ENCODE results near the gene TXNDC17.
"Not testable (repeated sequence)": the region's sequence is repeated elsewhere in the genome, so short reads cannot be mapped to it uniquely, and the experiment has no call there.

Gene TXNDC17

GRCh38 chr17:6640536-6641246 is at the start of gene TXNDC17, which contains the start of gene KIAA0753:
Gene TXNDC17 (plus strand): TSS chr17:6641060. CDS start chr17:6641083, 23 bp downstream.
Gene KIAA0753 (minus strand): TSS chr17:6640711. CDS start chr17:6635103, 5,608 bp downstream.
- DNase-seq: peak; percentile 67

GRCh38 chr17:6591599-6592158 is 49.2 kb upstream of the TXNDC17 start:
- no peak for DNase-seq

- no peak for DNase-seq
Measured at GRCh38 chr17:6592173-6592572, 48.7 kb upstream of the TXNDC17 start.

- DNase-seq: not testable (repeated sequence)
Measured at GRCh38 chr17:6593371-6593770, 47.5 kb upstream of the TXNDC17 start.

GRCh38 chr17:6596081-6596480 is 44.8 kb upstream of the TXNDC17 start:
- no peak for DNase-seq

- no peak for DNase-seq
Measured at GRCh38 chr17:6596511-6596910, 44.3 kb upstream of the TXNDC17 start.

GRCh38 chr17:6596941-6597340 is 43.9 kb upstream of the TXNDC17 start:
- no peak for DNase-seq

- DNase-seq: no peak
Measured at GRCh38 chr17:6597727-6598126, 43.1 kb upstream of the TXNDC17 start.

- DNase-seq: no peak
Measured at GRCh38 chr17:6599364-6599763, 41.5 kb upstream of the TXNDC17 start.

GRCh38 chr17:6602141-6602540 is 38.7 kb upstream of the TXNDC17 start:
- DNase-seq: no peak

GRCh38 chr17:6603744-6604325 is 37.0 kb upstream of the TXNDC17 start:
- peak; percentile 14 for DNase-seq

GRCh38 chr17:6605142-6605541 is 35.7 kb upstream of the TXNDC17 start:
- DNase-seq: no peak

- DNase-seq: no peak
Measured at GRCh38 chr17:6608321-6608720, 32.5 kb upstream of the TXNDC17 start.

GRCh38 chr17:6610011-6610410 is 30.8 kb upstream of the TXNDC17 start:
- no peak for DNase-seq

- DNase-seq: no peak
Measured at GRCh38 chr17:6611231-6611630, 29.6 kb upstream of the TXNDC17 start.

- no peak for DNase-seq
Measured at GRCh38 chr17:6623941-6624340, 16.9 kb upstream of the TXNDC17 start.

- DNase-seq: no peak
Measured at GRCh38 chr17:6626616-6627015, 14.2 kb upstream of the TXNDC17 start.

- DNase-seq: no peak
Measured at GRCh38 chr17:6627019-6627418, 13.8 kb upstream of the TXNDC17 start.

GRCh38 chr17:6630390-6630789 is 10.5 kb upstream of the TXNDC17 start:
- no peak for DNase-seq

GRCh38 chr17:6632530-6632929 is 8.3 kb upstream of the TXNDC17 start:
- DNase-seq: no peak

- DNase-seq: no peak
Measured at GRCh38 chr17:6633263-6633662, 7.6 kb upstream of the TXNDC17 start.

GRCh38 chr17:6636105-6636504 is 4.8 kb upstream of the TXNDC17 start:
- DNase-seq: no peak

GRCh38 chr17:6636616-6637457 is 4.0 kb upstream of the TXNDC17 start:
- no peak for DNase-seq
